Lower lobe of right lung (tissue), 2 donors: ENCODE data around the gene C2. TPM values are rescaled to one million over a fixed set of nuclear protein-coding genes. Genes with fewer than 3 reads are reported as not detected.
A peak's percentile ranks its signal among the peaks of the same experiment; 100 is the strongest.
"Not testable (repeated sequence)": the region's sequence is repeated elsewhere in the genome, so short reads cannot be mapped to it uniquely, and the experiment has no call there.

ENCODE experiments used
- ATAC-seq, 2 donors: fragments of 200-7000 bp; cut with Tn5 transposase; one replicate each; pipeline ENCODE4 v1.9.1; 2020 to 2022; ENCODE audit warnings: mild to moderate bottlenecking in 2 of 2, moderate library complexity in 2 of 2
- DNase-seq: peaks from one replicate; pipeline ENCODE4 v3.0.0-alpha.2; 2020
- H3K27ac ChIP-seq: fragments of 200-600 bp; one replicate; pipeline ENCODE4 v1.8.0; 2022
- H3K27me3 ChIP-seq: fragments of 200-600 bp; one replicate; pipeline ENCODE4 v1.8.0; 2022; ENCODE audit warnings: low read depth
- H3K36me3 ChIP-seq: fragments of 200-600 bp; one replicate; pipeline ENCODE4 v1.8.0; 2022; ENCODE audit warnings: mild to moderate bottlenecking
- H3K4me1 ChIP-seq: fragments of 200-600 bp; one replicate; pipeline ENCODE4 v1.8.0; 2022
- H3K4me3 ChIP-seq: fragments of 200-600 bp; one replicate; pipeline ENCODE4 v1.8.0; 2022; ENCODE audit warnings: mild to moderate bottlenecking
- H3K9me3 ChIP-seq: fragments of 200-600 bp; one replicate; pipeline ENCODE4 v1.8.0; 2022
- intact Hi-C: fragments of 100-400 bp; cut with DNase I; formaldehyde crosslinking; loops from one replicate; pipeline ENCODE4 v1.11.0; 2022
- total RNA-seq: library from RNA; stranded (reverse); fragmentation: NEBNext Ultra II Directional; extraction: Animal tissue kit (Norgen Biotek cat#: 25700); gene quantifications from one replicate; pipeline ENCODE4 v1.2.1, GENCODE V29; 2021
- TF ChIP-seq, protein P1 (sequence below): fragments of 200-600 bp; IDR thresholded peaks from one replicate; pipeline ENCODE4 v1.8.0; 2022; ENCODE audit warnings: antibody characterized with exemption, mild to moderate bottlenecking
- donor health status: DM: no; HTN: yes; CAD: no; lungs with severe emphysema.

C2 gene
- total RNA-seq, 1 donor from 2014 or later, result 311 TPM

DNA sequence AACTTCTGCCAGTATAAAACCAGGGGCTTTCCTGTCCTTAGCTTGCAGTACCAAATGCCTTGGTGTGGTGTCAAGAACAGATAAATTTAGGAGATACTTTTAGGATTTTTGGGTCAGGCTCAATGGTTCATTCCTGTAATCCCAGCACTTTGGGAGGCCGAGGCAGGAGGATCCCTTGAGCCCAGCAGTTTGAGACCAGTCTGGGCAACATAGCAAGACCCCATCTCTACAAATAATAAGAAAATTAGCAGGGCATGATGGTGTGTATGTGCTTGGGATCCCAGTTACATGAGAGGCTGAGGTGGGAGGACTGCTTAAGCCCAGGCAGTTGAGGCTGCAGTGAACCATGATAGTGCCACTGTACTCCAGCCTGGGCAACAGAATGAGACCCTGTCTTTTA, 22.5 kb upstream of the C2 start:
- Histone ChIP-seq H3K27me3 (no peaks in the 10 kb centered on the region), H3K4me1 (peaks cover 29% of the 10 kb centered on the region), H3K36me3 (no peaks in the 10 kb centered on the region), H3K9me3 (no peaks in the 10 kb centered on the region), H3K4me3 (no peak overlapping the region), H3K27ac (no peak overlapping the region)
- TF ChIP-seq, protein P1, sequence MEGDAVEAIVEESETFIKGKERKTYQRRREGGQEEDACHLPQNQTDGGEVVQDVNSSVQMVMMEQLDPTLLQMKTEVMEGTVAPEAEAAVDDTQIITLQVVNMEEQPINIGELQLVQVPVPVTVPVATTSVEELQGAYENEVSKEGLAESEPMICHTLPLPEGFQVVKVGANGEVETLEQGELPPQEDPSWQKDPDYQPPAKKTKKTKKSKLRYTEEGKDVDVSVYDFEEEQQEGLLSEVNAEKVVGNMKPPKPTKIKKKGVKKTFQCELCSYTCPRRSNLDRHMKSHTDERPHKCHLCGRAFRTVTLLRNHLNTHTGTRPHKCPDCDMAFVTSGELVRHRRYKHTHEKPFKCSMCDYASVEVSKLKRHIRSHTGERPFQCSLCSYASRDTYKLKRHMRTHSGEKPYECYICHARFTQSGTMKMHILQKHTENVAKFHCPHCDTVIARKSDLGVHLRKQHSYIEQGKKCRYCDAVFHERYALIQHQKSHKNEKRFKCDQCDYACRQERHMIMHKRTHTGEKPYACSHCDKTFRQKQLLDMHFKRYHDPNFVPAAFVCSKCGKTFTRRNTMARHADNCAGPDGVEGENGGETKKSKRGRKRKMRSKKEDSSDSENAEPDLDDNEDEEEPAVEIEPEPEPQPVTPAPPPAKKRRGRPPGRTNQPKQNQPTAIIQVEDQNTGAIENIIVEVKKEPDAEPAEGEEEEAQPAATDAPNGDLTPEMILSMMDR, result no peak
- ATAC-seq, result no peak
- DNase-seq, result no peak
- intact Hi-C loops, result no loop called here

- no peak for DNase-seq
- Histone ChIP-seq H3K27ac (peak overlapping the region; percentile 18), H3K9me3 (no peaks in the 10 kb centered on the region), H3K36me3 (no peaks in the 10 kb centered on the region), H3K4me1 (peaks cover 25% of the 10 kb centered on the region), H3K4me3 (no peak overlapping the region), H3K27me3 (no peaks in the 10 kb centered on the region)
- intact Hi-C loops, result no loop called here
- no peak for ATAC-seq
- TF ChIP-seq, protein P1, result no peak
Observed at GRCh38 chr6:31906122-31906521, 21.4 kb upstream of the C2 start.

DNA sequence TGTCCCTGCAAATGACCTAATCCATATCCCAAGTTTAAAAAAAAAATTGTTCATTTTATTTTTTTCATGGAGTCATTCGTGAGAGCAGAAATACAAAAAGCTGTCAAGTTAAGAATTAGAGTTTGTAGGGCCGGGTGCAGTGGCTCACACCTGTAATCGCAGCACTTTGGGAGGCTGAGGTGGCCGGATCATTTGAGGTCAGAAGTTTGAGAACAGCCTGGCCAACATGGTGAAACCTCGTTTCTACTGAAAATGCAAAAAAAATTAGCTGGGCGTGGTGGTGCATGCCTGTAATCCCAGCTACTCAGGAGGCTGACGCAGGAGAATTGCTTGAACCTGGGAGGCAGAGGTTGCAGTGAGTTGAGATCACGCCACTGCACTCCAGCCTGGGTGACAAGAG, 20.8 kb upstream of the C2 start:
- H3K4me3 ChIP-seq, H3K9me3 ChIP-seq, ATAC-seq, DNase-seq, H3K27me3 ChIP-seq, intact Hi-C loops, H3K36me3 ChIP-seq: not testable (repeated sequence)
- H3K4me1 ChIP-seq, result peaks cover 22% of the 10 kb centered on the region
- peak overlapping the region; percentile 18 for H3K27ac ChIP-seq

DNA sequence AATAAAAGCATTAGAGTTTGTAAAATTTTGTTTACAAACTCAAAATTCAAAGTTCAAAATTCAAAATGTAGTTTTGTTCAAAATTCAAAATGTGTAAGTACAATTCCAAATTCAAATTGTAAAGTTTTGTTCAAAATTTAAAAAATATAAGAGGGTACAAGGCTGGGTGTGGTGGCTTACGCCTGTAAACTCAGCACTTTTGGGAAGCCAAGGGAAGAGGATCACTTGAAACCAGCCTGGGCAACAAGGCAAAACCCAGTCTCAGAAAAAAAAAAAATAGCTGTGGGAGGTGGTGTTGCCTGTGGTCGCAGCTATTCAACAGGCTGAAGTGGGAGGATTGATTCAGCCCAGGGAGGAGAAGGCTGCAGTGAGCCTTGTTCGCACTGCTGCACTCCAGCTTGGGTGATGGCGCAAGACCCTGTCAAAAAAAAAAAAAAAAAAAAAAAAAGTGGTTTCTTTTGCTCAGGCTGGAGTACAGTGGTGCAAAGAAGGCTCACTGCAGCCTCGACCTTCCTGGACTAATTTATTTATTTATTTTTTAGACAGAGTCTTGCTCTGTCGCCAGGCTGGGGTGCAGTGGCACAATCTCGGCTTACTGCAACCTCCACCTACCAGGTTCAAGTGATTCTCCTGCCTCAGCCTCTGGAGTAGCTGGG, 20.2 kb upstream of the C2 start:
- no peak for DNase-seq
- Histone ChIP-seq H3K36me3 (no peaks in the 10 kb centered on the region), H3K4me3 (no peak overlapping the region), H3K9me3 (no peaks in the 10 kb centered on the region), H3K4me1 (peaks cover 21% of the 10 kb centered on the region), H3K27me3 (no peaks in the 10 kb centered on the region), H3K27ac (no peak overlapping the region)
- intact Hi-C loops, result no loop called here
- TF ChIP-seq, protein P1, result no peak
- peak; percentile 81 to 86 for ATAC-seq

- H3K4me1 ChIP-seq, result peaks cover 13% of the 10 kb centered on the region
- H3K4me3 ChIP-seq, intact Hi-C loops, H3K27ac ChIP-seq, DNase-seq, H3K36me3 ChIP-seq, H3K27me3 ChIP-seq, H3K9me3 ChIP-seq, ATAC-seq: not testable (repeated sequence)
Observed at GRCh38 chr6:31908255-31908654, 19.3 kb upstream of the C2 start.

GRCh38 chr6:31908791-31909190, 18.7 kb upstream of the C2 start:
- Histone ChIP-seq H3K36me3 (no peaks in the 10 kb centered on the region), H3K4me3 (no peak overlapping the region), H3K9me3 (no peaks in the 10 kb centered on the region), H3K4me1 (peaks cover 13% of the 10 kb centered on the region), H3K27ac (no peak overlapping the region), H3K27me3 (no peaks in the 10 kb centered on the region)
- TF ChIP-seq, protein P1, result no peak
- no peak for DNase-seq
- ATAC-seq, result no peak
- intact Hi-C loops, result no loop called here

- H3K36me3 ChIP-seq, intact Hi-C loops, H3K27me3 ChIP-seq, H3K27ac ChIP-seq, DNase-seq, H3K4me3 ChIP-seq, H3K9me3 ChIP-seq, ATAC-seq: not testable (repeated sequence)
- peaks cover 13% of the 10 kb centered on the region for H3K4me1 ChIP-seq
Observed at GRCh38 chr6:31909298-31909697, 18.2 kb upstream of the C2 start.
